Peyer's patch (tissue), 4 donors: ENCODE data around the gene CDH3.

Experiments used
- CTCF ChIP-seq, 6 experiments: fragments of 450-650 bp in 4 of 6; fragments of 200-600 bp in 2 of 6; sonication (generic) in 1 of 6; IDR thresholded peaks; one replicate each; pipeline ENCODE4 v1.5.1; 2017 to 2019; ENCODE audit warnings: antibody characterized with exemption in 6 of 6, mild to moderate bottlenecking in 3 of 6, moderate library complexity in 1 of 6
- POLR2A ChIP-seq, 2 donors: fragments of 450-650 bp; IDR thresholded peaks; one replicate each; pipeline ENCODE4 v1.5.1; 2017; ENCODE audit warnings: antibody characterized with exemption in 2 of 2, mild to moderate bottlenecking in 2 of 2, moderate library complexity in 2 of 2

- TF ChIP-seq CTCF (IDR thresholded peaks at IDR 0.05): no peak
- no peak for TF ChIP-seq POLR2A (IDR thresholded peaks at IDR 0.05)
Measured at GRCh38 chr16:68686905-68687304, 41.8 kb downstream of the CDH3 start.
